ENCODE measurements around the gene QSOX2.

Gene QSOX2

DNA sequence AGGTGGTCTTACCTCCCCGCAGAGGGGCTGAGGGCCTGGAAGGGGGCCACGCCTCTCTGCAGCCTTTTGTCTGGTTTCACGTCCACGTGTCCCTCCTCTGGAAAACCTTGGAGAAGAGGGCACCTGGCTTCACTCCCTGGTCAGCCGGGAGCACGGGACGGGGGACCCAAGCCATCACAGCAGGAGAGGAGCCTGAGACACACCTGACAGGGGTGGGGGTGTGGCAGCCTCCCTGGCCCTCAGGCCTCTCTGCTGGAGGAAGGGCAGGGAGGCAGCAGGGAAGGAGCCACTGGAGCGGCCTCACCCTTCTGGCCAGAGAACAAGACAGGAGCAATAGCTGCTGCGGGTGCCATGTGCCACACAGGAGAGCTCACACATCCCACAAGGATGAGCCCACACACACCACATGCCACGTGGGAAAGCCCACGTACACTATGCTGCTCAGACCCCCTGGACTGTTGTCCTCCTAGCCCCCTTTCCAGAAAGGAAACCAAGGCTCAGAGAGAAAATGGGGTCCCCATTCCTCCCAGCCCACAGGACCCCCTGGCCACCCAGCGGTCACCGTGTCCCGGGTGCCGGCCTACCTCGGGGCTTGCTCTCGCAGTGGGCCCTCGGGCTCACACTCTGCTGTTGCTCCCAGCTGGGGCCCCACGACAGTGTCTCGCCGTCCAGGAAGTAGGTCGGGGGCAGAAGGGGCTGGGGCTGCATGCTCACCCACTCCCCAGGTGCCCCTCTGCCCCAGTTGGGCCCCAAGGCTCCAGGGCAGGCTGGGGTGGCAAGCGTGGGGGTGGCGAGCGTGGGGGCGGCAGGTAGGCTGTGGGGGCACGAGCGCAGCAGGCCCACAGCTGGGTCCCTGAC lies 40.1 kb upstream of the QSOX2 start:
- TF ChIP-seq POLR2AphosphoS5 (IDR thresholded peaks at IDR 0.05; ENCODE audit: low read depth, low read length) (no peak), FOXP2 (optimal IDR thresholded peaks at IDR 0.05; ENCODE audit: borderline replicate concordance, extremely low read depth, extremely low read length, insufficient read depth) (no peak), SIN3A (IDR thresholded peaks at IDR 0.05; ENCODE audit: borderline replicate concordance, insufficient read depth, low read length) (no peak), TAF1 (IDR thresholded peaks at IDR 0.05; ENCODE audit: borderline replicate concordance, insufficient read depth, low read length) (no peak)
- TF ChIP-seq, protein P1, sequence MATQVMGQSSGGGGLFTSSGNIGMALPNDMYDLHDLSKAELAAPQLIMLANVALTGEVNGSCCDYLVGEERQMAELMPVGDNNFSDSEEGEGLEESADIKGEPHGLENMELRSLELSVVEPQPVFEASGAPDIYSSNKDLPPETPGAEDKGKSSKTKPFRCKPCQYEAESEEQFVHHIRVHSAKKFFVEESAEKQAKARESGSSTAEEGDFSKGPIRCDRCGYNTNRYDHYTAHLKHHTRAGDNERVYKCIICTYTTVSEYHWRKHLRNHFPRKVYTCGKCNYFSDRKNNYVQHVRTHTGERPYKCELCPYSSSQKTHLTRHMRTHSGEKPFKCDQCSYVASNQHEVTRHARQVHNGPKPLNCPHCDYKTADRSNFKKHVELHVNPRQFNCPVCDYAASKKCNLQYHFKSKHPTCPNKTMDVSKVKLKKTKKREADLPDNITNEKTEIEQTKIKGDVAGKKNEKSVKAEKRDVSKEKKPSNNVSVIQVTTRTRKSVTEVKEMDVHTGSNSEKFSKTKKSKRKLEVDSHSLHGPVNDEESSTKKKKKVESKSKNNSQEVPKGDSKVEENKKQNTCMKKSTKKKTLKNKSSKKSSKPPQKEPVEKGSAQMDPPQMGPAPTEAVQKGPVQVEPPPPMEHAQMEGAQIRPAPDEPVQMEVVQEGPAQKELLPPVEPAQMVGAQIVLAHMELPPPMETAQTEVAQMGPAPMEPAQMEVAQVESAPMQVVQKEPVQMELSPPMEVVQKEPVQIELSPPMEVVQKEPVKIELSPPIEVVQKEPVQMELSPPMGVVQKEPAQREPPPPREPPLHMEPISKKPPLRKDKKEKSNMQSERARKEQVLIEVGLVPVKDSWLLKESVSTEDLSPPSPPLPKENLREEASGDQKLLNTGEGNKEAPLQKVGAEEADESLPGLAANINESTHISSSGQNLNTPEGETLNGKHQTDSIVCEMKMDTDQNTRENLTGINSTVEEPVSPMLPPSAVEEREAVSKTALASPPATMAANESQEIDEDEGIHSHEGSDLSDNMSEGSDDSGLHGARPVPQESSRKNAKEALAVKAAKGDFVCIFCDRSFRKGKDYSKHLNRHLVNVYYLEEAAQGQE (IDR thresholded peaks at IDR 0.05; ENCODE audit: insufficient read depth in 1 of 2, low read depth in 2 of 2, low read length in 2 of 2), result no peak

DNA sequence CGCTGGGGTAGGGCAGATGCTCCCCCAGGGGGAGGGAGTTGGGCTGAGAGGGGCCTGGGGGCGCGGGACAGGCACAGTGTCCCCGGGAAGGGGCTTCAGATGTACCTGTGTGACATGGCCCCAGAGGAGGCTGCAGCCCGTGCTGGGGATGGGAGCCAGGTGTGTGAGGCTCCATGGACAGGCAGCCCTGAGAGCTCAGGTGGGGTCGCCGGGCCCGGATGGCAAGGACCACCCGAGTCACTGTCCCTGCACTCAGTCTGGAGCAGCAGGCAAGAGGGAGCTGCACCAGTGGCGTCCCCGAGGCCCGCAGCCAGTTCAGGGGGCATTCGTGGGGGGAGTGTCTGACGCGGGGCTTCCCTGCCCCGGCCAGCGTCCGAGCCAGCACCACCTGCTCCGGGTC lies 39.3 kb upstream of the QSOX2 start:
- TF ChIP-seq POLR2AphosphoS5 (IDR thresholded peaks at IDR 0.05; ENCODE audit: low read depth, low read length) (no peak), FOXP2 (optimal IDR thresholded peaks at IDR 0.05; ENCODE audit: borderline replicate concordance, extremely low read depth, extremely low read length, insufficient read depth) (no peak)
- TF ChIP-seq, protein P1 (IDR thresholded peaks at IDR 0.05; ENCODE audit: insufficient read depth in 1 of 2, low read depth in 2 of 2, low read length in 2 of 2), result no peak

DNA sequence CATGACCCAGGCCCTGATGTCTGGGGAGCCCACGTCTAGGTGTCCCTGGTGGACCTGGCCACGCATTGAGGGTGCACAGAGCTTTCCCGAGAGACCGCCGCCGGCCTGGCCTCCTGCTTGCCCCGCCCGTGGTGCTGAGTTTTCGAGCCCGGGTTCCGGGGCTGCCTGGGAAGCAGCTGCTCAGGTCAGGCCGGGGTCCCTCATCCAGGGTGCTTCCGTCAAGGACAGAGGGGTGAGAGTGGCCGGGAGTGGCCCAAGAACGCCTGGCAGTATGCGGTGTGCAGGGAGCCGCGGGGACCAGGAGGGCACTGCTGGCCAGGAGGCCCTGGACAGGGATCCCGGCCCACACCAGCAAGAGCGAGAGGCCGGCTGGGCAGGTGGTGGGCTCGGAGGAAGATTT lies 38.7 kb upstream of the QSOX2 start:
- no peak for TF ChIP-seq TAF1 (IDR thresholded peaks at IDR 0.05; ENCODE audit: borderline replicate concordance, insufficient read depth, low read length)

DNA sequence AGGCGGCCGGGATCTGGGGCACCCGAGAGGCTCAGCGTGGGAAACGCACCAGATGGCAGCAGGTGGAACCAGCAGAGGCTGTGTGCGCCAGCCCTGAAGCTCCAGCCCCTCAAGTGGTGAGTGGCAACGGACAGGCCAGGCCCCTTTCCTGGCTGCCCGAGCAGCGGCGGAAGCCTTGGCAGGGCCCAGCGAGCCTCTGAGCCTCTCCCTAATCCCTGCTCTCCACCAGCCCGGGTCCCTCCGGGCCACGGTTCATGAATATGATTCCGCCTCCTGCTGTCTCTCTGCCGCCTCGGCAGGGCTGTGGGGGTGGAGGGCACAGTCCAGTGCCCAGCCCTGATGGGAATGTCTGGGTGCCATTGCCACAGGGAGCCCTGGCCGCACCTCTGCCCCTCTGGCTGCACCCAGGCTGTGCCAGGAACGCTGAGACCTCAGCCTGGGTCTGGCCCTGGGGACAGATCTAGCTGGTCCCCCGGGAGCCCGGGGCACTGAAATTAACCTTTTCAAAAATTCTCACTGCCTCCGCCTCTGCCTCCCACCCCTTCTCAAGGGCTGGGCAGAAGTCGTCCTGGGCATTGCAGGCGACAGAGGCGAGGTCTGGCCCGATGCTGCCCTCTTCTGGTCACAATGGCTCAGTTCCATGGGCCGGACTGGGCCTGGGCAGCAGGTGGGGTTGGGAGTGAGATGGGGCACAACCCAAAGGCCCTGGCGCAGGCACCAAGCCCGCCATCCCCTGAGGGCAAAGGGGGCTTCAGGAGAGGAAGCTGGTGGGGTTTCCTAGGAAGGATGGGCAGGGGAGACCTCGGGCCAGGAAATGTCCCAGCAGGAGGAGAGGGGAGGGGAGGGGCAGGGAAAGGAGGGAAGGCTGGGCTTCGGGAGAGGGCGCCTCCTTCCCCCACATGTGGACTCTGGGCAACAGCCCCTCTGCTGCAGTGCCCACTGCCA lies 38.0 kb upstream of the QSOX2 start:
- TF ChIP-seq TAF1 (IDR thresholded peaks at IDR 0.05; ENCODE audit: borderline replicate concordance, insufficient read depth, low read length) (no peak), SIN3A (IDR thresholded peaks at IDR 0.05; ENCODE audit: borderline replicate concordance, insufficient read depth, low read length) (no peak), FOXP2 (optimal IDR thresholded peaks at IDR 0.05; ENCODE audit: borderline replicate concordance, extremely low read depth, extremely low read length, insufficient read depth) (no peak), POLR2AphosphoS5 (IDR thresholded peaks at IDR 0.05; ENCODE audit: low read depth, low read length) (no peak)
- TF ChIP-seq, protein P1 (IDR thresholded peaks at IDR 0.05; ENCODE audit: insufficient read depth in 1 of 2, low read depth in 2 of 2, low read length in 2 of 2), result no peak

DNA sequence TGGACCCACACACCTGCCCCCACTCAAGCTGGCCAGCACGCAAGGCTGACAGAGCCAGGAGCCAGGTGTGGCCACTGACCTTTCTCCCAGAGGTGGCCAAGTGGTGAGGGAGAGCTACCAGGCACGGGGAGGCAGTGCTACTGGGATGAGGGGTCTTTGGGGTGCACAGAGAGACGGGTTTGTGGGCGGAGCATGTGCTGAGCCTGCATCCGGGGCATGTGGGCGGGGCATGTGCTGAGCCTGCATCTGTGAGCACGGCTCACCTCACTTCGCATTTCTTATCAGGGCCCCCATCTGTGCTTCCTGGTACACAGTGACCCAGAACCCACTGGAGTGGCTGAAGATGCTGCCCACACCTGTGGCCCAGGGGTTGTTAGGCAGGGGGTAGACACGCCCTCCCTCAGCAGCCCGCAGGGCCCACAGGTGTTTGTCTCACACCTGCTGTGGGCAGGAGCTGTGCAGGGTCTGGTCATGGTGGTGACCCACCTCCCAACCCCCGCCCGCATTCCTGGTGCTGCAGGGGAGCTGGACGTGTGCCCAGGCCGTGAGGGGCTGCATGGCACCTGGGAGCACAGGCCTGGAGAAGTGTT lies 36.8 kb upstream of the QSOX2 start:
- TF ChIP-seq FOXP2 (optimal IDR thresholded peaks at IDR 0.05; ENCODE audit: borderline replicate concordance, extremely low read depth, extremely low read length, insufficient read depth) (no peak), POLR2AphosphoS5 (IDR thresholded peaks at IDR 0.05; ENCODE audit: low read depth, low read length) (no peak), SIN3A (IDR thresholded peaks at IDR 0.05; ENCODE audit: borderline replicate concordance, insufficient read depth, low read length) (no peak), TAF1 (IDR thresholded peaks at IDR 0.05; ENCODE audit: borderline replicate concordance, insufficient read depth, low read length) (no peak)
- TF ChIP-seq, protein P1 (IDR thresholded peaks at IDR 0.05; ENCODE audit: insufficient read depth in 1 of 2, low read depth in 2 of 2, low read length in 2 of 2), result no peak

Measured in PFSK-1 (cell line).